Brain microvascular endothelial cell (primary cell): ENCODE data around the gene SLC25A21.

Experiments used
- DNase-seq: peaks from one replicate; pipeline ENCODE4 v3.0.0-alpha.2; 2020
- H3K27ac ChIP-seq: fragments of 250-450 bp; sonication (Bioruptor Pico); 2 replicates; pipeline ENCODE4 v1.5.1; 2020; ENCODE audit warnings: mild to moderate bottlenecking, moderate library complexity
- H3K27me3 ChIP-seq: fragments of 250-450 bp; sonication (Bioruptor Pico); replicated peaks from 2 replicates; pipeline ENCODE4 v1.5.1; 2020; ENCODE audit warnings: mild to moderate bottlenecking
- H3K36me3 ChIP-seq: fragments of 250-450 bp; sonication (Bioruptor Pico); replicated peaks from 2 replicates; pipeline ENCODE4 v1.5.1; 2020; ENCODE audit warnings: mild to moderate bottlenecking
- H3K4me3 ChIP-seq: 2 replicates; pipeline ENCODE4 v1.5.1; 2011; ENCODE audit warnings: low read depth, mild to moderate bottlenecking, control low read depth, low read length, moderate library complexity
- CTCF ChIP-seq: IDR thresholded peaks from 2 replicates; pipeline ENCODE4 v1.5.1; 2011; ENCODE audit warnings: low read depth, mild to moderate bottlenecking, moderate library complexity, low read length, control low read depth, inconsistent platforms; ENCODE audit errors: missing control alignments
- in situ Hi-C: cut with HindIII; loops from 2 replicates; pipeline ENCODE4 v1.10.0; 2017; ENCODE audit warnings: low sequenced_read_pairs, low pct_ligation_motif_present

Gene SLC25A21

GRCh38 chr14:37142835-37143401, 29.5 kb downstream of the SLC25A21 start:
- Histone ChIP-seq H3K4me3 (no peak overlapping the region), H3K27ac (peak overlapping the region; percentile 11), H3K36me3 (no peaks in the 10 kb centered on the region), H3K27me3 (no peaks in the 10 kb centered on the region)
- TF ChIP-seq CTCF, result no peak
- peak; percentile 86 for DNase-seq
- in situ Hi-C loops, result no loop called here

GRCh38 chr14:37140176-37140575, 32.2 kb downstream of the SLC25A21 start:
- Histone ChIP-seq H3K4me3 (no peak overlapping the region), H3K27ac (no peak overlapping the region), H3K27me3 (no peaks in the 10 kb centered on the region), H3K36me3 (no peaks in the 10 kb centered on the region)
- in situ Hi-C loops, result no loop called here
- no peak for TF ChIP-seq CTCF
- no peak for DNase-seq

- H3K4me3 ChIP-seq, result no peak overlapping the region
- no peak overlapping the region for H3K27ac ChIP-seq
- in situ Hi-C loops, result no loop called here
- H3K27me3 ChIP-seq, result no peaks in the 10 kb centered on the region
- no peak for TF ChIP-seq CTCF
- DNase-seq, result no peak
- no peaks in the 10 kb centered on the region for H3K36me3 ChIP-seq
Measured at GRCh38 chr14:37139710-37140109, 32.7 kb downstream of the SLC25A21 start.

- DNase-seq, result no peak
- H3K4me3 ChIP-seq, result no peak overlapping the region
- no peak overlapping the region for H3K27ac ChIP-seq
- in situ Hi-C loops, result no loop called here
- no peaks in the 10 kb centered on the region for H3K27me3 ChIP-seq
- TF ChIP-seq CTCF, result no peak
- no peaks in the 10 kb centered on the region for H3K36me3 ChIP-seq
Measured at GRCh38 chr14:37138898-37139297, 33.5 kb downstream of the SLC25A21 start.

- TF ChIP-seq CTCF, result no peak
- no peak overlapping the region for H3K27ac ChIP-seq
- no peak for DNase-seq
- no peak overlapping the region for H3K4me3 ChIP-seq
- in situ Hi-C loops, result no loop called here
- H3K36me3 ChIP-seq, result no peaks in the 10 kb centered on the region
- no peaks in the 10 kb centered on the region for H3K27me3 ChIP-seq
Measured at GRCh38 chr14:37133284-37133913, 39.0 kb downstream of the SLC25A21 start.

- Histone ChIP-seq H3K27me3 (no peaks in the 10 kb centered on the region), H3K4me3 (no peak overlapping the region), H3K27ac (no peak overlapping the region), H3K36me3 (no peaks in the 10 kb centered on the region)
- DNase-seq, result no peak
- no peak for TF ChIP-seq CTCF
- in situ Hi-C loops, result no loop called here
Measured at GRCh38 chr14:37131205-37131604, 41.2 kb downstream of the SLC25A21 start.
